Smooth muscle cell (in vitro differentiated cells): ENCODE measurements around the gene RAB3IL1. TPM values are rescaled to one million over a fixed set of nuclear protein-coding genes. Genes with fewer than 3 reads are reported as not detected.

ENCODE experiments used
- DNase-seq: peaks from one replicate; lab custom pipeline; 2025; ENCODE audit not compliant: unreplicated experiment; lab: John Stamatoyannopoulos, UW
- H2AFZ ChIP-seq: fragments of 200-600 bp; sonication (generic); 2 replicates; pipeline ENCODE4 v1.6.0; 2016; ENCODE audit warnings: antibody characterized with exemption, low read depth, mild to moderate bottlenecking
- H3F3A ChIP-seq: fragments of 200-600 bp; sonication (generic); 2 replicates; pipeline ENCODE4 v1.6.0; 2017; ENCODE audit warnings: antibody characterized with exemption, low read depth
- H3K27ac ChIP-seq: fragments of 200-600 bp; sonication (generic); 2 replicates; pipeline ENCODE4 v1.5.1; 2016; ENCODE audit warnings: low read depth, mild to moderate bottlenecking
- H3K27me3 ChIP-seq: fragments of 200-600 bp; sonication (generic); 2 replicates; pipeline ENCODE4 v1.6.1; 2016; ENCODE audit warnings: low read depth, mild to moderate bottlenecking
- H3K36me3 ChIP-seq: fragments of 200-600 bp; sonication (generic); 2 replicates; pipeline ENCODE4 v1.5.1; 2016; ENCODE audit warnings: low read depth
- H3K4me1 ChIP-seq: fragments of 200-600 bp; sonication (generic); 2 replicates; pipeline ENCODE4 v1.5.1; 2016; ENCODE audit warnings: low read depth
- H3K4me2 ChIP-seq: fragments of 200-600 bp; sonication (generic); 2 replicates; pipeline ENCODE4 v1.6.0; 2016; ENCODE audit warnings: mild to moderate bottlenecking
- H3K4me3 ChIP-seq: fragments of 200-600 bp; sonication (generic); 2 replicates; pipeline ENCODE4 v1.5.1; 2016; ENCODE audit warnings: mild to moderate bottlenecking
- H3K79me2 ChIP-seq: fragments of 200-600 bp; sonication (generic); 2 replicates; pipeline ENCODE4 v1.6.0; 2016; ENCODE audit warnings: low read depth, mild to moderate bottlenecking
- H3K9ac ChIP-seq: fragments of 200-600 bp; sonication (generic); 2 replicates; pipeline ENCODE4 v1.6.0; 2016; ENCODE audit warnings: low read depth
- H3K9me3 ChIP-seq: fragments of 200-600 bp; sonication (generic); replicated peaks from 2 replicates; pipeline ENCODE4 v1.5.1; 2016; ENCODE audit warnings: low read depth
- H4K20me1 ChIP-seq: fragments of 200-600 bp; sonication (generic); 2 replicates; pipeline ENCODE4 v1.6.0; 2016; ENCODE audit warnings: low read depth
- WGBS: methylation state at CpG from one replicate; pipeline ENCODE4 v1.1.7; 2016; ENCODE audit warnings: low lambda C conversion rate; 5-methylcytosine and 5-hydroxymethylcytosine counted together
- polyA plus RNA-seq: library from polyadenylated mRNA; unstranded; fragments of >200 nt; fragmentation: Nextera tagmentation; extraction: Ambion mirVana; gene quantifications from 2 replicates; pipeline ENCODE4 v1.2.1, GENCODE V29; 2016
- total RNA-seq: library from RNA; depleted of rRNA; stranded (reverse); fragments of >200 nt; gene quantifications from 2 replicates; pipeline ENCODE4 v1.2.3, GENCODE V29; 2014
- TF ChIP-seq, protein P1 (sequence below): fragments of 200-600 bp; sonication (generic); IDR thresholded peaks from 2 replicates; pipeline ENCODE4 v1.5.1; 2017; ENCODE audit warnings: borderline replicate concordance, mild to moderate bottlenecking, antibody characterized with exemption; ENCODE audit not compliant: insufficient read depth, poor library complexity, severe bottlenecking

The RAB3IL1 gene
- total and polyA plus RNA-seq, 2 experiments from 2014 or later = 4.9 to 11.6 TPM

DNA sequence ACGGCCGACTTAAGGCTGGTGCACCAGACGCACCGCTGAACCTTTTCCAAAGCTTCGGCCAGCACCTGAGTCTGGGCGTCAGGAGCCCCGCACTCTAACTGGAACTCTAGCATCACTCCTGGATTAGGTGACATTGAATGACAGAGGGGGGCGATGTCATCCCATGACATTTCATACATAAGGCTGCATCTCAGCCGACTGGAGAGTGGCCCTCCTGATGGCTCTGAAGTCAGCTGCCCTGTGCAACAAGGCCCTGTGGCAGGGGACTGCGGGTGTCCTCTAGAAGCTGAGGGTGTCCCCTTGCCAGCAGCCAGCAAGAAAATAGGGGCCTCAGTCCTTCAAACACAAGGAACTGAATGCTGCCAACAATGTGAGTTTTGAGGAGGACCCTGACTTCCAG is 16.0 kb downstream of the RAB3IL1 start:
- Histone ChIP-seq H3K36me3 (no peaks in the 10 kb centered on the region), H3K4me1 (peaks cover 3% of the 10 kb centered on the region), H3K9ac (no peak overlapping the region), H3K79me2 (no peaks in the 10 kb centered on the region), H3K4me3 (no peak overlapping the region), H3K27ac (no peak overlapping the region), H3K27me3 (no peaks in the 10 kb centered on the region), H3K9me3 (no peaks in the 10 kb centered on the region), H3K4me2 (no peak overlapping the region), H2AFZ (no peak overlapping the region), H3F3A (no peaks in the 10 kb centered on the region), H4K20me1 (no peaks in the 10 kb centered on the region)
- no peak for DNase-seq
- TF ChIP-seq, protein P1, sequence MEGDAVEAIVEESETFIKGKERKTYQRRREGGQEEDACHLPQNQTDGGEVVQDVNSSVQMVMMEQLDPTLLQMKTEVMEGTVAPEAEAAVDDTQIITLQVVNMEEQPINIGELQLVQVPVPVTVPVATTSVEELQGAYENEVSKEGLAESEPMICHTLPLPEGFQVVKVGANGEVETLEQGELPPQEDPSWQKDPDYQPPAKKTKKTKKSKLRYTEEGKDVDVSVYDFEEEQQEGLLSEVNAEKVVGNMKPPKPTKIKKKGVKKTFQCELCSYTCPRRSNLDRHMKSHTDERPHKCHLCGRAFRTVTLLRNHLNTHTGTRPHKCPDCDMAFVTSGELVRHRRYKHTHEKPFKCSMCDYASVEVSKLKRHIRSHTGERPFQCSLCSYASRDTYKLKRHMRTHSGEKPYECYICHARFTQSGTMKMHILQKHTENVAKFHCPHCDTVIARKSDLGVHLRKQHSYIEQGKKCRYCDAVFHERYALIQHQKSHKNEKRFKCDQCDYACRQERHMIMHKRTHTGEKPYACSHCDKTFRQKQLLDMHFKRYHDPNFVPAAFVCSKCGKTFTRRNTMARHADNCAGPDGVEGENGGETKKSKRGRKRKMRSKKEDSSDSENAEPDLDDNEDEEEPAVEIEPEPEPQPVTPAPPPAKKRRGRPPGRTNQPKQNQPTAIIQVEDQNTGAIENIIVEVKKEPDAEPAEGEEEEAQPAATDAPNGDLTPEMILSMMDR = no peak
- 91% methylated on average over 10 of the region's 10 CpGs for WGBS

DNA sequence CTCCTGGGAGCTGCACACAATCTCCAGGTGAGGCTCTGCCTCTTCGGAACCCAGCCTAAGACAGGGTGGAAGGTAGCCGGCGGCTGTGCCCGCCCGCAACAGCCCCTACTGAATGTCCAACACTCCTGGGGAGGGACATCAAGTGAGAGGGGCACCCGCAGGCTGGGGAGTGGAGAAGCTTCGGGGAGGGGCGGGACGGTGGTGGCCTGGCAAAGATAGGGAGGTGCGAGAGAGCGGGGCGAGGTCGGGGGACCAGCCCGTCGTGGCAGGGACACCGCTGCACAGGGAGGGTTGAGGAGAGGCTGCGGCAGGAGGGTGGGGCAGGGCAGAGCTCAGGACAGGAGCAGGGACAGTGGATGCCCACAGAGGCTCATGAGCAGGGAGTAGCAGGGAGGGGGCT is 17.1 kb downstream of the RAB3IL1 start:
- DNase-seq = no peak
- Histone ChIP-seq H3K4me1 (peaks cover 3% of the 10 kb centered on the region), H3K9me3 (no peaks in the 10 kb centered on the region), H3K9ac (no peak overlapping the region), H3K27ac (no peak overlapping the region), H3K4me3 (no peak overlapping the region), H3K36me3 (no peaks in the 10 kb centered on the region), H3F3A (no peaks in the 10 kb centered on the region), H2AFZ (no peak overlapping the region), H3K27me3 (no peaks in the 10 kb centered on the region), H3K79me2 (no peaks in the 10 kb centered on the region), H4K20me1 (no peaks in the 10 kb centered on the region), H3K4me2 (no peak overlapping the region)
- TF ChIP-seq, protein P1 = no peak
- 93% methylated on average over 17 of the region's 17 CpGs for WGBS

GRCh38 chr11:61899146-61899841 is 18.1 kb downstream of the RAB3IL1 start:
- Histone ChIP-seq H3K4me2 (no peak overlapping the region), H3K4me1 (no peaks in the 10 kb centered on the region), H3K79me2 (no peaks in the 10 kb centered on the region), H2AFZ (no peak overlapping the region), H3F3A (no peaks in the 10 kb centered on the region), H3K27me3 (no peaks in the 10 kb centered on the region), H3K9me3 (no peaks in the 10 kb centered on the region), H3K36me3 (no peaks in the 10 kb centered on the region), H3K9ac (no peak overlapping the region), H4K20me1 (no peaks in the 10 kb centered on the region), H3K27ac (no peak overlapping the region), H3K4me3 (no peak overlapping the region)
- WGBS = 54% methylated on average over 26 of the region's 27 CpGs
- TF ChIP-seq, protein P1 = peak; percentile 99
- DNase-seq = peak; percentile 69

GRCh38 chr11:61898247-61898582 is 19.2 kb downstream of the RAB3IL1 start:
- H3K79me2 ChIP-seq = no peaks in the 10 kb centered on the region
- WGBS = 88% methylated on average over 9 of the region's 9 CpGs
- H3K27ac ChIP-seq = no peak overlapping the region
- no peaks in the 10 kb centered on the region for H3K36me3 ChIP-seq
- TF ChIP-seq, protein P1 = no peak
- no peak overlapping the region for H3K4me2 ChIP-seq
- no peaks in the 10 kb centered on the region for H3F3A ChIP-seq
- no peak overlapping the region for H3K9ac ChIP-seq
- DNase-seq = no peak
- no peak overlapping the region for H2AFZ ChIP-seq
- H3K27me3 ChIP-seq = no peaks in the 10 kb centered on the region
- no peaks in the 10 kb centered on the region for H3K9me3 ChIP-seq
- no peaks in the 10 kb centered on the region for H4K20me1 ChIP-seq
- no peaks in the 10 kb centered on the region for H3K4me1 ChIP-seq
- H3K4me3 ChIP-seq = no peak overlapping the region
